Fibroblast of mammary gland (primary cell): Measurements from ENCODE around the gene SH3RF2.
A peak's percentile ranks its signal among the peaks of the same experiment; 100 is the strongest.
"Not testable (repeated sequence)": the region's sequence is repeated elsewhere in the genome, so short reads cannot be mapped to it uniquely, and the experiment has no call there.

Source experiments
- DNase-seq: peaks from one replicate; pipeline ENCODE4 v3.0.0-alpha.2; 2010; ENCODE audit warnings: low read depth
- H3K4me3 ChIP-seq: 2 replicates; pipeline ENCODE4 v1.5.1; 2011; ENCODE audit warnings: low read depth, mild to moderate bottlenecking, low read length, moderate library complexity; ENCODE audit not compliant: control insufficient read depth
- TF ChIP-seq, protein P1 (sequence below): conservative IDR thresholded peaks from 2 replicates; pipeline ENCODE4 v1.5.1; 2011; ENCODE audit warnings: low read depth, low read length, inconsistent platforms; ENCODE audit not compliant: control insufficient read depth, insufficient read depth

SH3RF2 gene

DNA sequence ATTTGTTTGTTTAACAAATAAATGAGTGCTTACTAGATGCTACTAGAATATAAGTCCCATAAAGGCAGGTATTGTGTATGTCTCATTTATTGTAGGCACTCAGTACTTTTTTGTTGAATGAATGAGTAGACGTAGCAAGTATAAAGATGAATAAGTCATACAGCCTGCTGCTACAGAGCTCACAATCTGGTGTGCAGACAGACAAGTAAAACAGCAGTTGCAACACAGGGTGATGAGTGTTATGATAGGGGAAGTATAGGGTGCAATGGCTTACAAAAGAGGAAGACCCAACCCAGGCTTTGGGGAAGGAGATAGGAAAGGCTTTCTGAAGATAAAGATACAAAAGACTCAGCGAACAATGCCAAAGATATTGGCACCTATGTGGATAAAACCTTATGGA is 47.7 kb downstream of the SH3RF2 start:
- no peak for DNase-seq
- TF ChIP-seq, protein P1, sequence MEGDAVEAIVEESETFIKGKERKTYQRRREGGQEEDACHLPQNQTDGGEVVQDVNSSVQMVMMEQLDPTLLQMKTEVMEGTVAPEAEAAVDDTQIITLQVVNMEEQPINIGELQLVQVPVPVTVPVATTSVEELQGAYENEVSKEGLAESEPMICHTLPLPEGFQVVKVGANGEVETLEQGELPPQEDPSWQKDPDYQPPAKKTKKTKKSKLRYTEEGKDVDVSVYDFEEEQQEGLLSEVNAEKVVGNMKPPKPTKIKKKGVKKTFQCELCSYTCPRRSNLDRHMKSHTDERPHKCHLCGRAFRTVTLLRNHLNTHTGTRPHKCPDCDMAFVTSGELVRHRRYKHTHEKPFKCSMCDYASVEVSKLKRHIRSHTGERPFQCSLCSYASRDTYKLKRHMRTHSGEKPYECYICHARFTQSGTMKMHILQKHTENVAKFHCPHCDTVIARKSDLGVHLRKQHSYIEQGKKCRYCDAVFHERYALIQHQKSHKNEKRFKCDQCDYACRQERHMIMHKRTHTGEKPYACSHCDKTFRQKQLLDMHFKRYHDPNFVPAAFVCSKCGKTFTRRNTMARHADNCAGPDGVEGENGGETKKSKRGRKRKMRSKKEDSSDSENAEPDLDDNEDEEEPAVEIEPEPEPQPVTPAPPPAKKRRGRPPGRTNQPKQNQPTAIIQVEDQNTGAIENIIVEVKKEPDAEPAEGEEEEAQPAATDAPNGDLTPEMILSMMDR = no peak
- H3K4me3 ChIP-seq = no peak overlapping the region

DNA sequence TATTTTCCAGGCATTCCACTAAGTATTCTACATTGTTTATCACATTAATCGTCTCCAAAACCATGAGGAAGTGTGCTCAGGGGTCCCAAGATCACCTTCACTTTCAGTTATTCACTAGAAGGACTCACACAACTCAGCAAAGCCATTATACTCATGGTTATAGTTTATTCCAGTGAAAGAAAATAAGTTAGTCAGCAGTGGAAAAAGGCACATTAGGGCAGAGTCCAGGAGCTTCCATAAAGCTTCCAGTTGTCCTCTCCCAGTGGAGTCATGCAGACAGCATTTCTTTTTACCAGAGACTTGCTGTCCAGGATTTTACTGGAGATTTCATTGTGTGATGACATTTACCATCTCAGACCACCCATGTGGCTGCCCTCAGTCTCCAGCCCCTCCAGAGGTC is 51.5 kb downstream of the SH3RF2 start:
- H3K4me3 ChIP-seq = no peak overlapping the region
- TF ChIP-seq, protein P1 = no peak
- DNase-seq = no peak

DNA sequence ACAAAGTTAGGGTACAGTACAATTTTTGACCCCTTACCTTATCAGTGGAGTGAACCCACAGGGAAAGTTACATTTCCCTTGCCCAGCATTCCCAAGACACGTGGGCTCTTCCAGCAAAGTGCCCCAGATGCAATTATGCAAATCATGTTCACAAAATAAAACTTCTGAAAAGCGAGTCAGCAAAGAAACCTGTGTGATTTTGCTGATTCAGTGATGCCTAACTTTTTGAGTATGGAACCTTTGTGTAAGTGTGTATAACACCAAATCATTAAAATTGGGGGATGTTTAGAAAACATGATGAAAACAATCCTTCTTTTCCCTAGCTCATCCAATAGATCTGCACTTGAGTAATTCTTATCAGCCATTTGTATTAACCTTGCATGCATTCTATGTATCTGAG is 52.6 kb downstream of the SH3RF2 start:
- DNase-seq = no peak
- H3K4me3 ChIP-seq = no peak overlapping the region
- TF ChIP-seq, protein P1 = no peak

DNA sequence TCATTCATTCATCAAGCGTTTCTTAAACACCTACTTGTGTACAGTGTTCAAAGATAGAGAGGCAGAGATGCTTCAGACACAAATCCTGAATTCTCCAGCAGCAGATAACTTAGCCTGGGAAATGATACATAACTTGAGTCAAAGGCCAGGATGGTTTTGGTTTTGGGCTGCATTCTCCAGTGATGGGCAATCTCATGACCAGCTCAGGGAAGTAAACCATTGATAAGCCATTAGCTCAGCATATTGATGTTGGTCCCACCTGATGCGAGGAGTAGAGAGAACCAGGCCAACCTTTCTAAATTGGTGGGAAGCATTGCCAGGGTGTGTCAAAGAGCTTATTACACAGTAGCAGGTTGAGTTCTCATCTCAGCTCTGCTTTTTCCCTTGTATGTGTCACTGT is 53.0 kb downstream of the SH3RF2 start:
- TF ChIP-seq, protein P1 = no peak
- no peak for DNase-seq

DNA sequence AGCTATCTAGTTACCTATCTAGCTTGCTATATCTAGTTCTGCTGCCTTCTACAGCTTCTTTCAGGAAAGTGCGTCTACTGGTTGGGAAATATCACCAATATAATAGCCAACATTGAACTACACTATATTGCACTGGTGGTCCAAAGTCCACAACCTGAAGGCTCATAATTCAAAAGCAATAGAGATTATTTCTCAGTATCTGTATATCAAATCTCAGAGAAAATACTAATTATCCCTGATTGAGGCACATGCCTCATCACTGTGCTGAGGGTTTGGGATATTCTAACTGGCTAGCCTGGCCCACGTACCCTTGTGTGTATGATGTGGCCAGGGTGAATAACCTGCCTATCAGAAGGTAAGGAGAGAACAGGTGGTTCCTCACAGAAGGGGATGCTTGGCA is 53.8 kb downstream of the SH3RF2 start:
- no peak for DNase-seq
- no peak overlapping the region for H3K4me3 ChIP-seq
- TF ChIP-seq, protein P1 = no peak

More for the DNA sequence above, 53.0 kb downstream of the SH3RF2 start:
- H3K4me3 ChIP-seq = no peak overlapping the region

DNA sequence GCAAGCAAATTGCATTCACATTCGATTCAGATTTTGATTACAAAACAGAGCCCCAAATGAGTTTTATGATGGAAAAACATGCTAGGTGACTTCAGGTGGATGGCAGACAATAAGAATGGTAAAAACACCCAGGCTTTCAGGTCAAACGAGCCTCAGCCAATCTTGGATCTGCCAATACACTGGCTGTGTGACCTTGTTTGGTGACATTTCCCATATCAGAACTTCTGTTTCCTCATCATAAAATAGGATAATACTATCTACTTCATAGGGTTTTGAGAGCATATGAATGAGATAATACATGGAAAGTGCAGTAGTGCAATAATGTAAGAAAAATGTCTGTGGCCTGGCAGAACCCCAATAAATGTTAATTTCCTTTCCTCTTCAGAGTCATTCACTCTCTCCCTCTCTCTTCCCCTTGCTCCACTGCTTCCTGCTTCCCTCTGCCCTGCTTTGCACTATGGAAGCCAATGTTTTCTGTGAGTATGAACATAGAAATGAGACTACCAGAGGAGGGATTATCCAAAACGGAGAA is 54.7 kb downstream of the SH3RF2 start:
- TF ChIP-seq, protein P1 = no peak
- H3K4me3 ChIP-seq = no peak overlapping the region
- peak; percentile 20 for DNase-seq

DNA sequence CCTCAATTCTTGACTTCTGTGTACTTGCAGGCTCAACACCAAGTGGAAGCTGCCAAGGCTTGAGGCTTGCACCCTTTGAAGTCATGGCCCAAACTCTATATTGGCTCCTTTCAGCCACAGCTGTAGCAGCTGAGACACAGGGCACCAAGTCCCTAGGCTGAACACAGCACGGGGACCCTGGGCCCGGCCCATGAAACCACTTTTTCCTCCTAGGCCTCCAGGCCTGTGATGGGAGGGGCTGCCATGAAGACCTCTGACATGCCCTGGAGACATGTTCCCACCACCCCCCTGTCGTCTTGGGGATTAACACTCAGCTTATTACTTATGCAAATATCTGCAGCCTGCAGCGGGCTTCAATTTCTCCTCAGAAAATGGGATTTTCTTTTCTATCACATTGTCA is 57.2 kb downstream of the SH3RF2 start:
- H3K4me3 ChIP-seq = not testable (repeated sequence)

More for the DNA sequence above, 57.2 kb downstream of the SH3RF2 start:
- not testable (repeated sequence) for DNase-seq
